CD14-positive monocyte (primary cell): ENCODE measurements around the gene TRPM2. TPM values are rescaled to one million over a fixed set of nuclear protein-coding genes. Genes with fewer than 3 reads are reported as not detected.

Experiments used
- DNase-seq, 3 donors: peaks; one replicate each; pipeline ENCODE4 v3.0.0-alpha.2; 2011 to 2022
- H2AFZ ChIP-seq: 2 replicates; pipeline ENCODE4 v1.6.0; 2012; ENCODE audit warnings: mild to moderate bottlenecking, low read depth, low read length, inconsistent platforms; ENCODE audit not compliant: insufficient read depth, poor library complexity, severe bottlenecking
- H3K27ac ChIP-seq, 2 donors: 1 replicate in 1 of 2; 2 replicates in 1 of 2; pipeline ENCODE4 v1.5.1; 2012 to 2013; ENCODE audit warnings: low read length in 2 of 2, control low read depth in 1 of 2, inconsistent platforms in 1 of 2, low read depth in 1 of 2, mild to moderate bottlenecking in 1 of 2
- H3K27me3 ChIP-seq, 2 donors: one replicate each; pipeline versions ENCODE4 v1.6.0 to v1.6.1; 2011 to 2013; ENCODE audit warnings: low read length in 2 of 2; ENCODE audit not compliant: control insufficient read depth in 2 of 2, insufficient read depth in 2 of 2
- H3K36me3 ChIP-seq, 2 donors: replicated peaks in 1 of 2; 1 replicate in 1 of 2; 2 replicates in 1 of 2; pipeline versions ENCODE4 v1.5.1 to v1.6.1; 2012 to 2013; ENCODE audit warnings: low read length in 2 of 2, control low read depth in 1 of 2, inconsistent platforms in 1 of 2, mild to moderate bottlenecking in 1 of 2; ENCODE audit not compliant: insufficient read depth in 2 of 2, control insufficient read depth in 1 of 2
- H3K4me1 ChIP-seq, 2 donors: 1 replicate in 1 of 2; 2 replicates in 1 of 2; pipeline versions ENCODE4 v1.5.1 to v1.6.1; 2012 to 2013; ENCODE audit warnings: low read length in 2 of 2, control low read depth in 1 of 2, inconsistent platforms in 1 of 2, mild to moderate bottlenecking in 1 of 2, moderate library complexity in 1 of 2; ENCODE audit not compliant: insufficient read depth in 2 of 2, control insufficient read depth in 1 of 2
- H3K4me2 ChIP-seq: replicated peaks from 2 replicates; pipeline ENCODE3; 2012; ENCODE audit warnings: low read length, moderate library complexity, mild to moderate bottlenecking; ENCODE audit not compliant: poor library complexity, severe bottlenecking; ENCODE audit errors: extremely low read depth
- H3K4me3 ChIP-seq, 3 experiments: fragments of 200-600 bp in 1 of 3; sonication (generic) in 1 of 3; replicated peaks in 1 of 3; 1 replicate in 2 of 3; 2 replicates in 1 of 3; pipeline ENCODE4 v1.5.1; 2011 to 2013; ENCODE audit warnings: low read length in 3 of 3, mild to moderate bottlenecking in 3 of 3, control low read depth in 2 of 3, low read depth in 2 of 3, inconsistent platforms in 1 of 3, moderate library complexity in 1 of 3
- H3K79me2 ChIP-seq: 2 replicates; pipeline ENCODE4 v1.6.0; 2012; ENCODE audit warnings: mild to moderate bottlenecking, control low read depth, inconsistent platforms, low read length, moderate library complexity; ENCODE audit not compliant: insufficient read depth
- H3K9ac ChIP-seq: 2 replicates; pipeline ENCODE4 v1.6.0; 2017; ENCODE audit warnings: low read length, mild to moderate bottlenecking; ENCODE audit not compliant: insufficient read depth, poor library complexity, severe bottlenecking
- H3K9me3 ChIP-seq, 2 donors: replicated peaks in 1 of 2; 1 replicate in 1 of 2; 2 replicates in 1 of 2; pipeline versions ENCODE4 v1.5.1 to v1.6.1; 2012 to 2013; ENCODE audit warnings: low read length in 2 of 2, control low read depth in 1 of 2; ENCODE audit not compliant: control insufficient read depth in 1 of 2, insufficient read depth in 1 of 2
- H4K20me1 ChIP-seq: 2 replicates; pipeline ENCODE4 v1.6.0; 2012; ENCODE audit warnings: mild to moderate bottlenecking, low read length, control low read depth, moderate library complexity; ENCODE audit not compliant: insufficient read depth
- H3K27ac Mint-ChIP-seq, 7 donors: one replicate each; pipeline ENCODE4 v1.8.0; 2020; ENCODE audit warnings: mild to moderate bottlenecking in 7 of 7, mixed read lengths in 7 of 7, moderate library complexity in 6 of 7, inconsistent platforms in 2 of 7
- H3K27me3 Mint-ChIP-seq, 3 donors: one replicate each; pipeline ENCODE4 v1.8.0; 2021 to 2022; ENCODE audit warnings: low read depth in 3 of 3, mild to moderate bottlenecking in 3 of 3, mixed read lengths in 3 of 3, moderate library complexity in 3 of 3, inconsistent platforms in 1 of 3
- H3K36me3 Mint-ChIP-seq, 2 donors: one replicate each; pipeline ENCODE4 v1.8.0; 2020; ENCODE audit warnings: mixed read lengths in 2 of 2, inconsistent platforms in 1 of 2, mild to moderate bottlenecking in 1 of 2
- H3K4me1 Mint-ChIP-seq: one replicate; pipeline ENCODE4 v1.8.0; 2020; ENCODE audit warnings: mild to moderate bottlenecking, mixed read lengths
- H3K4me3 Mint-ChIP-seq, 2 donors: one replicate each; pipeline ENCODE4 v1.8.0; 2020; ENCODE audit warnings: mild to moderate bottlenecking in 2 of 2, mixed read lengths in 2 of 2, moderate library complexity in 1 of 2
- H3K9me3 Mint-ChIP-seq, 7 donors: one replicate each; pipeline ENCODE4 v1.8.0; 2020 to 2022; ENCODE audit warnings: mixed read lengths in 7 of 7, mild to moderate bottlenecking in 6 of 7, moderate library complexity in 6 of 7, inconsistent platforms in 2 of 7
- CTCF ChIP-seq: fragments of 200-600 bp; IDR thresholded peaks from one replicate; pipeline ENCODE4 v1.8.0; 2022; ENCODE audit warnings: antibody characterized with exemption, mild to moderate bottlenecking
- WGBS: methylation state at CpG from one replicate; pipeline ENCODE4 v1.1.5; 2013; ENCODE audit warnings: missing lambda C conversion rate; ENCODE audit not compliant: insufficient coverage; 5-methylcytosine and 5-hydroxymethylcytosine counted together
- intact Hi-C, 2 donors: fragments of 100-400 bp; cut with micrococcal nuclease; formaldehyde crosslinking; loops; one replicate each; pipeline versions ENCODE4 v1.15.0 to v1.15.1; 2023
- polyA plus RNA-seq, 3 donors: library from polyadenylated mRNA; depleted of rRNA in 1 of 3; unstranded in 2 of 3; stranded (reverse) in 1 of 3; fragments of 300-500 nt in 2 of 3; fragments of >200 nt in 1 of 3; fragmentation: Illumina TruSeq in 2 of 3; gene quantifications; 1 replicate in 2 of 3; 2 replicates in 1 of 3; pipeline ENCODE4 v1.2.3, GENCODE V29; 2012 to 2021

TRPM2 gene
- polyA plus RNA-seq, 3 donors: 7.6 to 21.6 (median 12.2) TPM

GRCh38 chr21:44391345-44392091 is 38.1 kb downstream of the TRPM2 start:
- Histone ChIP-seq H3K27ac (peak overlapping the region; percentile 26 to 32), H3K4me2 (no peak overlapping the region), H4K20me1 (no peaks in the 10 kb centered on the region), H3K9me3 (no peaks in the 10 kb centered on the region), H3K9ac (no peak overlapping the region), H3K4me3 (no peak overlapping the region), H3K79me2 (no peaks in the 10 kb centered on the region), H3K4me1 (peaks cover 12 to 16% of the 10 kb centered on the region in 2 donors), H2AFZ (no peak overlapping the region), H3K36me3 (peaks cover 39 to 69% of the 10 kb centered on the region in 2 donors), H3K27me3 (no peaks in the 10 kb centered on the region)
- H3K4me1 Mint-ChIP-seq: peaks cover 16% of the 10 kb centered on the region
- peak overlapping the region in 6 of 7 donors; percentile 50 to 89 (median 78) for H3K27ac Mint-ChIP-seq
- TF ChIP-seq CTCF: no peak
- peaks cover 0 to 4% (median 0%) of the 10 kb centered on the region in 3 donors for H3K27me3 Mint-ChIP-seq
- DNase-seq: peak; percentile 64 to 80 (median 70)
- H3K4me3 Mint-ChIP-seq: peak overlapping the region; percentile 30 to 37
- H3K36me3 Mint-ChIP-seq: peaks cover 57 to 76% of the 10 kb centered on the region in 2 donors
- intact Hi-C loops: no loop called here
- peaks cover 0 to 2% (median 0%) of the 10 kb centered on the region in 7 donors for H3K9me3 Mint-ChIP-seq
- 56% methylated on average over 29 of the region's 34 CpGs for WGBS

DNA sequence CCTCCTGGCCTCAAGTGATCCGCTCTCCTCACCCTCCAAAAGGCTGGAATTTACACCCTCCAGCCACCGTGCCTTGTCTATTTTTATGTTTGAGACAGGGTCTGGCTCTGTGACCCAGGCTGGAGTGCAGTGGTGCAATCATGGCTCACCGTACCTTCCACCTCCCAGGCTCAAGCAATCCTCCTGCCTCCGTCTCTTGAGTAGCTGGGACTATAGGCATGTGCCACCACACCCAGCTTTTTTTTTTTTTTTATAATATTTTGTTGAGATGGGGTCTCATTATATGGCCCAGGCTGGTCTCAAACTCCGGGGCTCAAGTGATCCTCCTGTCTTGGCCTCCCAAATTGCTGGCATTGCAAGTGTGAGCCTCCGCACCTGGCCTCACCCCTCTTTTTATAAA is 38.8 kb downstream of the TRPM2 start:
- H3K9me3 ChIP-seq: no peaks in the 10 kb centered on the region
- H3K27me3 Mint-ChIP-seq: peaks cover 0 to 4% (median 0%) of the 10 kb centered on the region in 3 donors

More for the DNA sequence above, 38.8 kb downstream of the TRPM2 start:
- peaks cover 12 to 16% of the 10 kb centered on the region in 2 donors for H3K4me1 ChIP-seq
- Mint-ChIP-seq H3K4me3 (no peak overlapping the region), H3K36me3 (peaks cover 56 to 76% of the 10 kb centered on the region in 2 donors), H3K27ac (peak overlapping the region in 6 of 7 donors; percentile 34 to 89 (median 72)), H3K9me3 (no peaks in the 10 kb centered on the region), H3K4me1 (peaks cover 16% of the 10 kb centered on the region)
- H2AFZ ChIP-seq: no peak overlapping the region
- H3K27me3 ChIP-seq: no peaks in the 10 kb centered on the region
- intact Hi-C loops: no loop called here
- no peak overlapping the region for H3K4me2 ChIP-seq
- H3K9ac ChIP-seq: no peak overlapping the region
- H3K27ac ChIP-seq: peak overlapping the region; percentile 26 to 32
- peaks cover 42 to 71% of the 10 kb centered on the region in 2 donors for H3K36me3 ChIP-seq
- no peaks in the 10 kb centered on the region for H3K79me2 ChIP-seq
- no peak for DNase-seq
- TF ChIP-seq CTCF: no peak
- no peaks in the 10 kb centered on the region for H4K20me1 ChIP-seq
- H3K4me3 ChIP-seq: no peak overlapping the region
- no CpG with 5 or more reads among the region's 6 CpGs for WGBS
